HepG2 (cell line): ENCODE measurements around the gene ANKRD52. TPM values are rescaled to one million over a fixed set of nuclear protein-coding genes. Genes with fewer than 3 reads are reported as not detected.

Experiments
- AKNA ChIP-seq: sonication (generic); formaldehyde crosslinking; IDR thresholded peaks from 2 replicates; pipeline ENCODE4 v1.4.0; 2020; ENCODE audit warnings: missing genetic modification reagents, borderline replicate concordance
- HMGXB3 ChIP-seq: sonication (generic); formaldehyde crosslinking; IDR thresholded peaks from 2 replicates; pipeline ENCODE4 v1.4.0; 2020; ENCODE audit warnings: missing genetic modification reagents, borderline replicate concordance
- HNRNPLL ChIP-seq: fragments of 200-400 bp; formaldehyde crosslinking; IDR thresholded peaks from 2 replicates; pipeline ENCODE4 v1.6.1; 2017; ENCODE audit warnings: mild to moderate bottlenecking, low read depth, low read length; ENCODE audit not compliant: poor library complexity, severe bottlenecking
- IRF9 ChIP-seq: sonication (generic); formaldehyde crosslinking; IDR thresholded peaks from 2 replicates; pipeline ENCODE4 v1.8.0; 2022; ENCODE audit warnings: missing genetic modification reagents, mild to moderate bottlenecking, borderline replicate concordance
- NFAT5 ChIP-seq: sonication (generic); formaldehyde crosslinking; IDR thresholded peaks from 2 replicates; pipeline ENCODE4 v1.4.0; 2020; ENCODE audit warnings: missing genetic modification reagents
- PHF8 ChIP-seq: sonication (generic); formaldehyde crosslinking; IDR thresholded peaks from 2 replicates; pipeline ENCODE4 v1.5.0; 2020; ENCODE audit warnings: missing genetic modification reagents
- SOX13 ChIP-seq, 3 experiments: fragments of 450-650 bp in 1 of 3; sonication (generic) in 1 of 3; formaldehyde crosslinking in 1 of 3; IDR thresholded peaks in 2 of 3; conservative IDR thresholded peaks in 1 of 3; 2 replicates each; pipeline versions ENCODE4 v1.5.0 to v1.6.1; 2016 to 2020; ENCODE audit warnings: antibody characterized with exemption in 1 of 3, mild to moderate bottlenecking in 1 of 3, missing compliant biosample characterization in 1 of 3, missing genetic modification reagents in 1 of 3, moderate library complexity in 1 of 3
- SYNCRIP ChIP-seq: fragments of 200-400 bp; formaldehyde crosslinking; IDR thresholded peaks from 2 replicates; pipeline ENCODE4 v1.6.1; 2018; ENCODE audit warnings: mild to moderate bottlenecking, low read depth, low read length; ENCODE audit not compliant: insufficient read depth
- YEATS4 ChIP-seq: sonication (generic); formaldehyde crosslinking; IDR thresholded peaks from 2 replicates; pipeline ENCODE4 v1.4.0; 2020; ENCODE audit warnings: missing genetic modification reagents, borderline replicate concordance
- ZNF564 ChIP-seq: sonication (generic); formaldehyde crosslinking; IDR thresholded peaks from 2 replicates; pipeline ENCODE4 v1.8.1; 2023; ENCODE audit warnings: mild to moderate bottlenecking, missing genetic modification reagents
- polyA plus RNA-seq, 8 experiments: library from polyadenylated mRNA; depleted of rRNA in 3 of 8; stranded (reverse) in 7 of 8; unstranded in 1 of 8; fragments of >200 nt; fragmentation: Illumina TruSeq in 4 of 8; extraction: Trizol in 4 of 8; gene quantifications; 2 replicates each; pipeline versions ENCODE4 v1.2.1 to v1.2.3, GENCODE V29; 2011 to 2016; ENCODE audit warnings: low read depth in 4 of 8, missing spikeins in 1 of 8, mixed read lengths in 1 of 8; ENCODE audit not compliant: insufficient read depth in 1 of 8
- total RNA-seq, 5 experiments: library from RNA; depleted of rRNA; stranded (reverse); fragments of >200 nt; fragmentation: Illumina TruSeq; extraction: Trizol; gene quantifications; 2 replicates each; pipeline ENCODE4 v1.2.3, GENCODE V29; 2016; ENCODE audit warnings: low read depth in 1 of 5

ANKRD52 gene
- total and polyA plus RNA-seq, 2 of the 13 experiments (the other 11 are each of a cell fraction or from before 2014, with no cell fraction given), result 7.8 to 9.2 TPM

DNA sequence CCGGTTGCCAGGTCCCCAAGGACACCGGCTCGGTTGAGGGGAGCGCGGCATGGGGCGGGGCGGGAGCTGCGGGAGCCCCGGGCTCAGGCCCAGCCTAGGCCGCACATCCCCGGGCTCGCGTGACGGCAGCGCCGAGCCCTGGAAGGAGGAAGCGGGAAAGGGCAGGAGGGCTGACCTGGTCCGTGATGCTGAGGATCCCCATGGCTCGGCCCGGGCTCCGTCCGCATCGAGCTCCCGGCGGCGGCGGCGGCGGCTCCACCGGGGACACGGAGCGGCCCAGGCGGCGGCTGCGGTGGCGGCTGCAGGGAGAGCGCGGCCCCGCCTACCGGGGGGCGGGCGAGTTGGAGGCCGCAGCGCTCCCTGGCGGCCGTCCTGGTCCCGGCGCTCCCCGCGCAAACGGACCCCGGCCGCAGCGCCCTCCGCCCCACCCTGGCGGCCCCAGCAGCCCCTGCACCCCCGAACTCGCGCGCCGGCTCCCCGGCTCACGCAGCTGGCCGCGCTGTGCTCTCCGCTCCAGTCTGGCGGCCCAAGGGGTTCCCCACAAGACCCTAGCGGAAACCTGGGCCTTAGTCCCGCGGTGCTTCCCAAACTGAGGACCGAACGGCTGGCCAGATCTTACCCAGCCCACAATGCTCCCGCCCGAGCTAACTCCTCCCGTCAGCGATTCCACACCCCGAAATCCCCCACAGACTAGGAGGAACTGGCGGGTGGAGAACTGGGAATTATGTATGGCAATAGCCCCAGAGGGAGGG is at the start of gene ANKRD52 (continued):
- no peak for TF ChIP-seq AKNA (CRISPR knock-in tag)
- 0 out of 2 replicates have a peak, but pooled peaks have one; percentile 47 for TF ChIP-seq IRF9 (CRISPR knock-in tag)
- TF ChIP-seq NFAT5, result 0 out of 2 replicates have a peak, but pooled peaks have one; percentile 20
- peak; percentile 52 for TF ChIP-seq HNRNPLL
- peak; percentile 73; the same call in 1 of the 2 replicates for TF ChIP-seq ZNF564
- peak; percentile 98 for TF ChIP-seq PHF8 (CRISPR knock-in tag)
- peak; percentile 14; the same call in 1 of the 2 replicates for TF ChIP-seq SOX13 (IDR thresholded peaks at IDR 0.05)
- TF ChIP-seq SOX13 (CRISPR knock-in tag; conservative IDR thresholded peaks at IDR 0.05 in 1 of 2, IDR thresholded peaks at IDR 0.05 in 1 of 2), result no peak
- peak; percentile 89 for TF ChIP-seq YEATS4
- TF ChIP-seq HMGXB3 (CRISPR knock-in tag), result no peak
- no peak for TF ChIP-seq SYNCRIP
